Colonic mucosa (tissue), 4 donors: ENCODE results near the gene ROPN1. TPM values are rescaled to one million over a fixed set of nuclear protein-coding genes. Genes with fewer than 3 reads are reported as not detected.
"Not testable (repeated sequence)": the region's sequence is repeated elsewhere in the genome, so short reads cannot be mapped to it uniquely, and the experiment has no call there.

ENCODE experiments used
- DNase-seq: peaks from one replicate; pipeline ENCODE4 v3.0.0-alpha.2; 2020
- H3K27ac ChIP-seq: fragments of 200-600 bp; one replicate; pipeline ENCODE4 v1.8.0; 2021
- H3K27me3 ChIP-seq: fragments of 200-600 bp; one replicate; pipeline ENCODE4 v1.8.0; 2021
- H3K36me3 ChIP-seq: fragments of 200-600 bp; one replicate; pipeline ENCODE4 v1.8.0; 2021
- H3K4me1 ChIP-seq: fragments of 200-600 bp; one replicate; pipeline ENCODE4 v1.8.0; 2021; ENCODE audit warnings: mild to moderate bottlenecking
- H3K4me3 ChIP-seq: fragments of 200-600 bp; one replicate; pipeline ENCODE4 v1.8.0; 2021
- H3K9ac ChIP-seq, 2 donors: one replicate each; pipeline ENCODE4 v1.7.0; 2013; ENCODE audit warnings: control low read depth in 2 of 2, low read depth in 2 of 2, low read length in 2 of 2
- H3K9me3 ChIP-seq: fragments of 200-600 bp; one replicate; pipeline ENCODE4 v1.8.0; 2021
- intact Hi-C: fragments of 100-400 bp; cut with DNase I; formaldehyde crosslinking; loops from one replicate; pipeline ENCODE4 v1.14.1; 2022
- total RNA-seq, 2 donors: library from RNA; stranded (reverse); fragmentation: NEBNext Ultra II Directional in 1 of 2; extraction: Animal tissue kit (Norgen Biotek cat#: 25700) in 1 of 2; gene quantifications; one replicate each; pipeline ENCODE4 v1.2.1, GENCODE V29; 2021
- TF ChIP-seq, protein P1 (sequence below): fragments of 200-600 bp; IDR thresholded peaks from one replicate; pipeline ENCODE4 v1.8.0; 2022; ENCODE audit warnings: antibody characterized with exemption, mild to moderate bottlenecking
- donor health status: healthy.
- donor health status: DM: no; HTN: no; CAD: no.
- donor health status: DM: no; HTN: no; CAD: no.

ROPN1 gene
- total RNA-seq = 1 to 10 TPM in 1 of 2 donors, under 1 TPM in 1; 0.66 to 1.1 TPM

GRCh38 chr3:123991730-123992588 lies at the start of gene ROPN1:
Gene ROPN1, minus strand, starts transcription at chr3:123992124. Its CDS starts 11,643 bp downstream, at chr3:123980481.
- H3K4me1 ChIP-seq, H3K9me3 ChIP-seq, H3K27me3 ChIP-seq, H3K36me3 ChIP-seq, intact Hi-C loops, H3K9ac ChIP-seq, DNase-seq, H3K4me3 ChIP-seq, H3K27ac ChIP-seq: not testable (repeated sequence)

DNA sequence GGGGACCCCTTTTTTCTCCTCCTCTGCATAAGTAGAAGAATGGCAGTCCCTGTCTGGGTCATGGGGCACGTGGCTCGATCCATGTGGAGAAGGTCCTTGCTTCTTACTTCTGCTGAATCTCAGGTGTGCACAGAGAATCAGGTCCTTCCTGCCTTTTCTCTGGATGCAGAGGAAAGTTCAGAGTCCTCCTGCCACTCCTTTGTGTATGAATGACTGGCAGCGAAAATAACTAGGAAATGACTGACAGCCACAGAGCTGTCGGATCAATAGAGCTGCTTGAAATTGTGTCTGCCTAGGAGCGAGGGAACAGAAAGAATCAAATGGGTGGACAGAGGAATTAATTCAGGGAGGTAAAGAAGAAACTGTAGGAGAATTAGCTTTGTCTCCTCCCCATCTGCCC lies 49.6 kb upstream of the ROPN1 start:
- no peaks in the 10 kb centered on the region for H3K4me1 ChIP-seq
- peak; percentile 56 for DNase-seq
- TF ChIP-seq, protein P1, sequence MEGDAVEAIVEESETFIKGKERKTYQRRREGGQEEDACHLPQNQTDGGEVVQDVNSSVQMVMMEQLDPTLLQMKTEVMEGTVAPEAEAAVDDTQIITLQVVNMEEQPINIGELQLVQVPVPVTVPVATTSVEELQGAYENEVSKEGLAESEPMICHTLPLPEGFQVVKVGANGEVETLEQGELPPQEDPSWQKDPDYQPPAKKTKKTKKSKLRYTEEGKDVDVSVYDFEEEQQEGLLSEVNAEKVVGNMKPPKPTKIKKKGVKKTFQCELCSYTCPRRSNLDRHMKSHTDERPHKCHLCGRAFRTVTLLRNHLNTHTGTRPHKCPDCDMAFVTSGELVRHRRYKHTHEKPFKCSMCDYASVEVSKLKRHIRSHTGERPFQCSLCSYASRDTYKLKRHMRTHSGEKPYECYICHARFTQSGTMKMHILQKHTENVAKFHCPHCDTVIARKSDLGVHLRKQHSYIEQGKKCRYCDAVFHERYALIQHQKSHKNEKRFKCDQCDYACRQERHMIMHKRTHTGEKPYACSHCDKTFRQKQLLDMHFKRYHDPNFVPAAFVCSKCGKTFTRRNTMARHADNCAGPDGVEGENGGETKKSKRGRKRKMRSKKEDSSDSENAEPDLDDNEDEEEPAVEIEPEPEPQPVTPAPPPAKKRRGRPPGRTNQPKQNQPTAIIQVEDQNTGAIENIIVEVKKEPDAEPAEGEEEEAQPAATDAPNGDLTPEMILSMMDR = no peak
- intact Hi-C loops = no loop called here
- peak overlapping the region; percentile 37 for H3K27ac ChIP-seq
- H3K36me3 ChIP-seq = no peaks in the 10 kb centered on the region
- no peaks in the 10 kb centered on the region for H3K27me3 ChIP-seq
- H3K9me3 ChIP-seq = no peaks in the 10 kb centered on the region
- H3K9ac ChIP-seq = peak overlapping the region in 1 of 2 donors; percentile 8
- H3K4me3 ChIP-seq = no peak overlapping the region

DNA sequence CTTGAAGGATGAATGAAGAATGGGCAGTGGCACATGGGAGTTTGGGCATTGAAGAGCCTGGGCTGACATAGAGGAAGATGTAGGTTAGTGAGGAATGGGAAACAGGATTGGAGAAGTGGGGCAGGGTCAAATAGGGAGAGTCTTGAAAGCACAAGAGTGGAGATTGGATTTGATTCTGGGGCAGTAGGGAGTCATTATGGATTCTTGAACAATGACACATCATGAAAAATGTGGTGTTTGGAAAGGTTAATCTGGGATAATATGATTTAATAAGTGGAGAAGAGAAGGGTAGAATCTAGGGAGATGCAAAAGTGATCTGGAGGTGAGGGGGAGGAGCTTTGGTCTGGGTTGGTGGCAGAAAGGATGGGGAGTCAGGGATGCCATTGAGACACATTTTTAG lies 45.4 kb upstream of the ROPN1 start:
- H3K27me3 ChIP-seq = no peaks in the 10 kb centered on the region
- intact Hi-C loops = no loop called here
- TF ChIP-seq, protein P1 = no peak

DNA sequence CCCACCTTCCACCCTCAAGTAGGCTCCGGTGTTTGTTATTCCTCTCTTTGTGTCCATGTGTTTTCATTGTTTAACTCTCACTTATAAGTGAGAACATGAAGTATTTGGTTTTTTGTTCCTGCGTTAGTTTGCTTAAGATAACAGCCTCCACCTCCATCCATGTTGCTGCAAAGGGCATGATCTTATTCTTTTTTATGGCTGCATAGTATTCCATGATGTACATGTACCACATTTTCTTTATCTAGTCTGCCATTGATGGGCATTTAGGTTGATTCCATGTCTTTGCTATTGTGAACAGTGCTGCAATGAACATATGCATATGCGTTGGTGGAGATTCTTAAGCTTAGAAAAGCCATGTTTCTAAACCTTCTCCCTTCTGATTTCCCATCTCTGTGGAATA lies 44.3 kb upstream of the ROPN1 start:
- H3K27ac ChIP-seq, H3K4me1 ChIP-seq, H3K36me3 ChIP-seq, H3K4me3 ChIP-seq, intact Hi-C loops, H3K9me3 ChIP-seq, DNase-seq, H3K9ac ChIP-seq, H3K27me3 ChIP-seq: not testable (repeated sequence)

More for the DNA sequence above, 45.4 kb upstream of the ROPN1 start:
- Histone ChIP-seq H3K4me1 (no peaks in the 10 kb centered on the region), H3K36me3 (no peaks in the 10 kb centered on the region), H3K4me3 (no peak overlapping the region), H3K9ac (no peak overlapping the region), H3K9me3 (no peaks in the 10 kb centered on the region), H3K27ac (no peak overlapping the region)
- DNase-seq = no peak

GRCh38 chr3:124035463-124036121 lies 43.7 kb upstream of the ROPN1 start:
- H3K27me3 ChIP-seq = no peaks in the 10 kb centered on the region
- H3K4me1 ChIP-seq = no peaks in the 10 kb centered on the region
- intact Hi-C loops = no loop called here
- DNase-seq = no peak
- no peak overlapping the region for H3K4me3 ChIP-seq
- no peak overlapping the region for H3K27ac ChIP-seq
- H3K36me3 ChIP-seq = no peaks in the 10 kb centered on the region
- H3K9ac ChIP-seq = no peak overlapping the region
- no peaks in the 10 kb centered on the region for H3K9me3 ChIP-seq
- TF ChIP-seq, protein P1 = no peak

- TF ChIP-seq, protein P1 = no peak
- intact Hi-C loops = no loop called here
- no peak overlapping the region for H3K27ac ChIP-seq
- H3K9me3 ChIP-seq = no peaks in the 10 kb centered on the region
- no peaks in the 10 kb centered on the region for H3K4me1 ChIP-seq
- H3K4me3 ChIP-seq = peak overlapping the region; percentile 71
- H3K27me3 ChIP-seq = no peaks in the 10 kb centered on the region
- H3K36me3 ChIP-seq = no peaks in the 10 kb centered on the region
- DNase-seq = no peak
- no peak overlapping the region for H3K9ac ChIP-seq
Measured at GRCh38 chr3:124034844-124035152, 42.9 kb upstream of the ROPN1 start.
